Measurements from ENCODE around the gene FHL1.

DNA sequence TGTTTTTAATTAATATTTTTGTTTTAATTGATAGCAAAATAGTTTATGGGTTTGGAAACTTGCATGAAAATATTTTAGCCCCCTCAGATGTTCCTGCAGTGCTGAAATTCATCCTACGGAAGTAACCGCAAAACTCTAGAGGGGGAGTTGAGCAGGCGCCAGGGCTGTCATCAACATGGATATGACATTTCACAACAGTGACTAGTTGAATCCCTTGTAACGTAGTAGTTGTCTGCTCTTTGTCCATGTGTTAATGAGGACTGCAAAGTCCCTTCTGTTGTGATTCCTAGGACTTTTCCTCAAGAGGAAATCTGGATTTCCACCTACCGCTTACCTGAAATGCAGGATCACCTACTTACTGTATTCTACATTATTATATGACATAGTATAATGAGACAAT, 63.5 kb downstream of the FHL1 start:
- TF ChIP-seq SP1 (IDR thresholded peaks at IDR 0.05) = no peak
- TF ChIP-seq, protein P1, sequence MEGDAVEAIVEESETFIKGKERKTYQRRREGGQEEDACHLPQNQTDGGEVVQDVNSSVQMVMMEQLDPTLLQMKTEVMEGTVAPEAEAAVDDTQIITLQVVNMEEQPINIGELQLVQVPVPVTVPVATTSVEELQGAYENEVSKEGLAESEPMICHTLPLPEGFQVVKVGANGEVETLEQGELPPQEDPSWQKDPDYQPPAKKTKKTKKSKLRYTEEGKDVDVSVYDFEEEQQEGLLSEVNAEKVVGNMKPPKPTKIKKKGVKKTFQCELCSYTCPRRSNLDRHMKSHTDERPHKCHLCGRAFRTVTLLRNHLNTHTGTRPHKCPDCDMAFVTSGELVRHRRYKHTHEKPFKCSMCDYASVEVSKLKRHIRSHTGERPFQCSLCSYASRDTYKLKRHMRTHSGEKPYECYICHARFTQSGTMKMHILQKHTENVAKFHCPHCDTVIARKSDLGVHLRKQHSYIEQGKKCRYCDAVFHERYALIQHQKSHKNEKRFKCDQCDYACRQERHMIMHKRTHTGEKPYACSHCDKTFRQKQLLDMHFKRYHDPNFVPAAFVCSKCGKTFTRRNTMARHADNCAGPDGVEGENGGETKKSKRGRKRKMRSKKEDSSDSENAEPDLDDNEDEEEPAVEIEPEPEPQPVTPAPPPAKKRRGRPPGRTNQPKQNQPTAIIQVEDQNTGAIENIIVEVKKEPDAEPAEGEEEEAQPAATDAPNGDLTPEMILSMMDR (IDR thresholded peaks at IDR 0.05; ENCODE audit: low read depth, low read length, missing input control) = no peak
- TF ChIP-seq, protein P2, sequence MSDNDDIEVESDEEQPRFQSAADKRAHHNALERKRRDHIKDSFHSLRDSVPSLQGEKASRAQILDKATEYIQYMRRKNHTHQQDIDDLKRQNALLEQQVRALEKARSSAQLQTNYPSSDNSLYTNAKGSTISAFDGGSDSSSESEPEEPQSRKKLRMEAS (IDR thresholded peaks at IDR 0.05) = no peak
- TF ChIP-seq, protein P3, sequence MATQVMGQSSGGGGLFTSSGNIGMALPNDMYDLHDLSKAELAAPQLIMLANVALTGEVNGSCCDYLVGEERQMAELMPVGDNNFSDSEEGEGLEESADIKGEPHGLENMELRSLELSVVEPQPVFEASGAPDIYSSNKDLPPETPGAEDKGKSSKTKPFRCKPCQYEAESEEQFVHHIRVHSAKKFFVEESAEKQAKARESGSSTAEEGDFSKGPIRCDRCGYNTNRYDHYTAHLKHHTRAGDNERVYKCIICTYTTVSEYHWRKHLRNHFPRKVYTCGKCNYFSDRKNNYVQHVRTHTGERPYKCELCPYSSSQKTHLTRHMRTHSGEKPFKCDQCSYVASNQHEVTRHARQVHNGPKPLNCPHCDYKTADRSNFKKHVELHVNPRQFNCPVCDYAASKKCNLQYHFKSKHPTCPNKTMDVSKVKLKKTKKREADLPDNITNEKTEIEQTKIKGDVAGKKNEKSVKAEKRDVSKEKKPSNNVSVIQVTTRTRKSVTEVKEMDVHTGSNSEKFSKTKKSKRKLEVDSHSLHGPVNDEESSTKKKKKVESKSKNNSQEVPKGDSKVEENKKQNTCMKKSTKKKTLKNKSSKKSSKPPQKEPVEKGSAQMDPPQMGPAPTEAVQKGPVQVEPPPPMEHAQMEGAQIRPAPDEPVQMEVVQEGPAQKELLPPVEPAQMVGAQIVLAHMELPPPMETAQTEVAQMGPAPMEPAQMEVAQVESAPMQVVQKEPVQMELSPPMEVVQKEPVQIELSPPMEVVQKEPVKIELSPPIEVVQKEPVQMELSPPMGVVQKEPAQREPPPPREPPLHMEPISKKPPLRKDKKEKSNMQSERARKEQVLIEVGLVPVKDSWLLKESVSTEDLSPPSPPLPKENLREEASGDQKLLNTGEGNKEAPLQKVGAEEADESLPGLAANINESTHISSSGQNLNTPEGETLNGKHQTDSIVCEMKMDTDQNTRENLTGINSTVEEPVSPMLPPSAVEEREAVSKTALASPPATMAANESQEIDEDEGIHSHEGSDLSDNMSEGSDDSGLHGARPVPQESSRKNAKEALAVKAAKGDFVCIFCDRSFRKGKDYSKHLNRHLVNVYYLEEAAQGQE (IDR thresholded peaks at IDR 0.05) = no peak
- TF ChIP-seq TAF1 (conservative IDR thresholded peaks at IDR 0.05) = no peak
- no peak for TF ChIP-seq NR2F2 (IDR thresholded peaks at IDR 0.05)
- TF ChIP-seq, protein P4, sequence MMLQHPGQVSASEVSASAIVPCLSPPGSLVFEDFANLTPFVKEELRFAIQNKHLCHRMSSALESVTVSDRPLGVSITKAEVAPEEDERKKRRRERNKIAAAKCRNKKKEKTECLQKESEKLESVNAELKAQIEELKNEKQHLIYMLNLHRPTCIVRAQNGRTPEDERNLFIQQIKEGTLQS (IDR thresholded peaks at IDR 0.05) = no peak
- TF ChIP-seq HNF4G (IDR thresholded peaks at IDR 0.05) = no peak
